GM18951 (cell line): Measurements from ENCODE around the gene XRCC5.

Source experiments
- POLR2A ChIP-seq: IDR thresholded peaks from 4 replicates; pipeline ENCODE4 v1.6.1; 2011; ENCODE audit warnings: mild to moderate bottlenecking; ENCODE audit not compliant: insufficient read length, insufficient read depth; ENCODE audit errors: extremely low read depth
- in situ Hi-C: fragments of 300-500 bp; cut with MboI; formaldehyde crosslinking; loops from one replicate; pipeline ENCODE4 v1.12.0; 2022; ENCODE audit warnings: low sequenced_read_pairs, mixed read lengths, inconsistent platforms; ENCODE audit not compliant: unreplicated experiment

The XRCC5 gene

DNA sequence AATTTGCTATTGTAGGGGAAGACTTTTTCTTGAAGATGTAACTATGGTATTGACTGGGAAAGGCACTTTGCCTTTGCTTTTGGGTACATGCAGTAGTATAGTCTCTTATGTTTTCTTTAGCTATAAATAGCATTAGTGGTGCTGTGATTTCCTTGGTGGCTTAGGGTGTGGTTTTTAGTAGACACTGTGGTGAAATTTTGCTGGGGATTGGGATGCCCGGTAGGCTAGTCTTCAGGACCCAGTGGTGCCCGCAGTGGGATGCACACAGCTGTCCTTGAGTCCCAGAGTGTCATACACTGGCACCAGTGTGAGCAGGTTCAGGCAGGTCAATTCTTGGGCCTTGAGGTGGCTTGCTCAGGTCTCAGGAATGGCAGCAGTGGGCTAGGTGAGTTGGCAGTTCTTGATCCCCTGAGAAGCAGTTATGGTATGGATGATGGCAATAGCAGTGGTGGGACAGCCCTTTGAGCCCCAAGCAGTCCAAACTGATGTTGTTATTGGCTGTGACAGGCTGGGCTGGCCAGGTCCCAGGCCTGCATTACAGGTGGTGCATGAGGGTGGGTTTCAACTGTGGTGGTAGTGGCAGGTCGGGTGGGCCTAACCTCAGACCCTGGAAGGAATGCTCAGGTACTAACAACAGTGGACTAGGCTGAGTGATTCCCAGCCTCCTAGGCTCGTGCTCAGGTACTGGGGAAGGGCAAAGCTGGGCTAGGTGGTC lies 124.3 kb downstream of the XRCC5 start:
- in situ Hi-C loops: no loop called here
- TF ChIP-seq POLR2A: no peak

DNA sequence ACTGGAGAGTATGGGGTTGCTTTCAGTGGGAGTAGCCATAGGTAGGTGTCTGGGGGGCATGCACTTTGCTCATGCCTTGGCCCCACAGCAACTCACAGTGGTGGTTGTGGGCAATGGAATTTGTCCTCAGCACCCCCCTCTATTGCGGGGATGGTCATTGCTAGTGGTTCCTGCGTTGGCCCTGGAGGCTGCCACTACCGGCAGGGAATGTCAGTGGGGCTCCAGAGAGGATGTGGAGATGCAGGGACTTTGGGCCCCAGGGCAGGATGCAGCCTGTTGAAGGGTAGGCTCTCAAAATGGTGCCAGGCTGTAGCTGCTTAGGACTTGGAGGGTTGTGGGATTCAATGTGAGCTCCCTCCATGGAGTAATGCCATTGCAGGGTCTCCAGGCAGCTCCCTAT lies 125.0 kb downstream of the XRCC5 start:
- no peak for TF ChIP-seq POLR2A
- in situ Hi-C loops: no loop called here

DNA sequence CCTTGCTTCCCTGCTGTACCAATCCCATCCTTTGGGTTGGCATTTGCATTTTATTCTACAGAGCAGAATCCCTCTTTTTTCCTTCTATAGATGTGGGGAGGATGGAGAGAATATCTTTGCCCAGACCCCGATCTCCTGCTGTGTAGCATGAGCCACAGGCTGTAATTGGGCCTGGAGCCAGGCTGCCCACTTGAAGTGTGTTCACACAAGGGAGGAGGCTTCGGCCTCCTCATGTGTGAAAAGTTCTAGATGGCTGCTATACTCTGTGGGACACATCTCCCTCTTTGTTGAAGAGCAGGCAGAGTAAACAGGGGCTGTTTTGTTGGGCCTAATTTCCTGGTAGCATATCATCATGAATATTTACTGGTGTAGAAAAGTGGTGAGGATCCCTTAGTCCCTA lies 126.3 kb downstream of the XRCC5 start:
- no peak for TF ChIP-seq POLR2A
- in situ Hi-C loops: no loop called here

DNA sequence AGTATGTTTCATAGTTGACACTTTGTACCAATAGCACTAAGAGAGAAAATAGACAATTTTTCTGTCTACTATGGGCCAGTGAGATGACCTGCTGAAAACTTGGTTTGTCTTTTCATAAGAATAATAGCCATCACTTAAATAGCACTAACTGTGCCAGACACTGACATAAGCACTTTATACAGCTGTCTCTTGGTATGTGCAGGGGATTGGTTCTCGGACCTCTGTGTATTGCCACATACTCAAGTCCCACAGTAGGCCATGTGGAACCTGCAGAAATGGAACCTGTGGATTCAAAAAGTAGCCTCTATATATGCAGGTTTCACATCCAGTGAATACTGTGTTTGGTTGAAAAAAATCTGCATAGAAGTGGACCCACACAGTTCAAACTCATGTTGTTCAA lies 126.7 kb downstream of the XRCC5 start:
- no peak for TF ChIP-seq POLR2A

DNA sequence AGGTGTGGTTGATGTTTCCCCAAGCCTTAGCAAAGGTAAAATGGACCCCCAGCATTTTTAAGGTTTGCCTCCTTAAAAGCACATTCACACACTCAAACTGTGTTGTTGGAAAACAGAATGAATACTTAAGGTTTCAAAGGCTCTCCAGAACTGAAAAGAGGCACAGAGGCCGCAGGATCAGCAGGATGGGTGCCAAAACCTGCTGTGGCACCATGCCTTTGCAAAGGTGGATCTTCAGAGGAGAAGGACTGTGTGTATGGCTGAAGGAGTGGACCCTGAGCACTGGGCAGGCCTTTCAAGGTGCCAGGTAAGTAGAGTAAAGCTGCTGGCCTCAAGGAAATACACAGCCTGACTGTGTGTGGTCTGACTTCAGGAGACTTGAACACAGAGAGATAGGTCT lies 127.3 kb downstream of the XRCC5 start:
- no peak for TF ChIP-seq POLR2A
- in situ Hi-C loops: no loop called here

More for the DNA sequence above, 126.7 kb downstream of the XRCC5 start:
- in situ Hi-C loops: no loop called here

DNA sequence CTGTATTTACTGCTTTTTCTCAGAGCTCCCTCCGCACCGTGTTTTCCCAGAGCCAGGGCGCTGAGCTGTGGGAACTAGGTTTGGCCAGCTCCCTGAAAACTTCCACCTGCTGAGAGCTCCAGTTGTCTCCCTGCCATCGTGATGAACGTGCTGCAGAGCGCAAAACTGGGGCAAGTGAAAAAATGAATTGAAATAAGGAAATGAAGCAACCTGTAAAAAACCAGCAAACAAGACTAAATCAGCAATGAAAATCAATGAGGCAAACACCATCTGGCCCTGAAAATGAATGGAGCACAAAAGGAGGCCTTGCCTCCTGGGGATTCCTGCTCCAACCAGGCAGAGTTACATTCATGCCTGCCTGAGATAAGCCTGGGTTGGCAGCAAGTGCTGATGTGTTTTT lies 133.2 kb downstream of the XRCC5 start:
- in situ Hi-C loops: no loop called here
- no peak for TF ChIP-seq POLR2A

DNA sequence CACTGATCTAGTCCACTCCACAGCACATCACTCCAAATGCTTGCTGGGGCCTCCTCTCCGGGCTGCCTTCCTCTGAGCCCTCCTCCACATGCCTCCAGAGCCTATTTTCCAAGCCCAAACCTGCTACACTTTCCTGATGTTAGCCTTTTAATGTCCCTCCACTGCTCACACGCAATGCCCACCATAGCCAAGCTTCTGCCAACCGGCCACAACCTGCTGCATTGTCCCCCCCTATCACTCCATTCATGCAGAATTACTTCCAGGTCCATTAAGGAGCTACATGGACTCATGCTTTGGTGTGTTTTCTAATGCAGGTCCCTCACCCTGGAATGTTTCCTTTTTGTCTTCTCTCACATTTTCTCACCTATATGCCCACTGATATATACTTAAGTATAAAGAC lies 133.9 kb downstream of the XRCC5 start:
- in situ Hi-C loops: no loop called here
- no peak for TF ChIP-seq POLR2A

DNA sequence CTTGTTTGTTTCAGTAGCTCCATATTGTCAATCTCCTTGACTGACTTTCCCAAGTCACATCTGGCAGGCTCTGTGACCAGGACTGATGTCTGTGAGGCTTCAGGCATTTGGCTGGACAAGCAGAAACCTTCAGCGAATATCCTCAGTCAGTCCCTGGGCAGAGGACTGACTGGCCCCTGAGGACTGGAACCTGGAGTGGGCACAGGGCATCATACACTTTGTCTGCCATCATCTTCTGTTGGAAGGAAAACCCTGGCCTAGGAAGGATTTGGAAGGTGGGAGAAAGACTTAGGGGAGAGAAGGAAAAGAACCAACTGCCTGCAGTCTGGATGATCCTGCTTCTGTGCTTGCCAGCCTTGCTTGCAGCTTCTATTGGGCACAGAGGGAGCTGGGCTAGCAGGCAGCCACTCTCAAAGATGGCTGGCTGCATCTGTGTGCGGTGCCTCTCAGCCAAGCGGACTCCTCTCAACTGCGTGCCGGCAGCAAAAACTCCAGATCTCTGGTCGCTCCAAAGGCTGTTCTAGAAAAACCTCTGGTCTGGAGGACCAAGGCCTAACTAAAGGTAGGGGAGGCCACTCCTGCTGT lies 136.3 kb downstream of the XRCC5 start:
- in situ Hi-C loops: no loop called here
- no peak for TF ChIP-seq POLR2A

DNA sequence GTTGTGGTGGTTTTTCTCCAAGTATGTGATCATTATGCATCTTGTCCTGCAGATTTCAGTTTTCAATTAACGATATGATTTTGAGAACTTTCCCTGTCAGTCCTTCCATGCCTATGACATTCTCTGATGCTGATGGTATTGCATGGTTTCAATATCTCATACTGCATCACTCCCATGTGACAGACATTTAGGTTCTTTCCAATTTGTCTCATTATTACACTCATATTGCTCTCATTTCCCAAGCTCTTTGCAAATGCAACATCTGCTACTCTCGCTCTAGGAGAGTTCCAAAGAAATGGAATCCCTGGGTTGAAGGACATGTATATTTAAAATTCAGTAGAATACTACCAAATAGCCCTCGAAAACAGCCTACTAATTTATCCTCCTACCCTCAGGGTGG lies 137.6 kb downstream of the XRCC5 start:
- in situ Hi-C loops: no loop called here
- TF ChIP-seq POLR2A: no peak
